ENCODE measurements around the gene ISG20.

- no peak for TF ChIP-seq CTCF (IDR thresholded peaks at IDR 0.05)
- no peak for TF ChIP-seq POLR2A (IDR thresholded peaks at IDR 0.05)
- TF ChIP-seq EP300 (IDR thresholded peaks at IDR 0.05) = no peak
Measured at GRCh38 chr15:88636654-88637053, 2.2 kb upstream of the ISG20 start.
